ENCODE measurements around the gene NOP9.
"Not testable (repeated sequence)": the region's sequence is repeated elsewhere in the genome, so short reads cannot be mapped to it uniquely, and the experiment has no call there.

Gene NOP9

GRCh38 chr14:24327914-24328313, 28.3 kb downstream of the NOP9 start:
- H3K4me3 ChIP-seq (ENCODE audit: insufficient read depth, low read depth, low read length); H3K36me3 ChIP-seq (ENCODE audit: control insufficient read depth, insufficient read depth, low read length); H3K27ac ChIP-seq (ENCODE audit: insufficient read depth, low read depth, low read length, poor library complexity, severe bottlenecking); H3K9me3 ChIP-seq (ENCODE audit: control insufficient read depth, low read length); H3K4me1 ChIP-seq (ENCODE audit: control insufficient read depth, insufficient read depth, low read length): not testable (repeated sequence)
- peaks cover 38% of the 10 kb centered on the region for H3K27me3 ChIP-seq (ENCODE audit: control insufficient read depth, insufficient read depth, low read length, poor library complexity, severe bottlenecking)
- 8 to 11% methylated on average over 9 of the region's 9 CpGs for WGBS, 2 experiments

DNA sequence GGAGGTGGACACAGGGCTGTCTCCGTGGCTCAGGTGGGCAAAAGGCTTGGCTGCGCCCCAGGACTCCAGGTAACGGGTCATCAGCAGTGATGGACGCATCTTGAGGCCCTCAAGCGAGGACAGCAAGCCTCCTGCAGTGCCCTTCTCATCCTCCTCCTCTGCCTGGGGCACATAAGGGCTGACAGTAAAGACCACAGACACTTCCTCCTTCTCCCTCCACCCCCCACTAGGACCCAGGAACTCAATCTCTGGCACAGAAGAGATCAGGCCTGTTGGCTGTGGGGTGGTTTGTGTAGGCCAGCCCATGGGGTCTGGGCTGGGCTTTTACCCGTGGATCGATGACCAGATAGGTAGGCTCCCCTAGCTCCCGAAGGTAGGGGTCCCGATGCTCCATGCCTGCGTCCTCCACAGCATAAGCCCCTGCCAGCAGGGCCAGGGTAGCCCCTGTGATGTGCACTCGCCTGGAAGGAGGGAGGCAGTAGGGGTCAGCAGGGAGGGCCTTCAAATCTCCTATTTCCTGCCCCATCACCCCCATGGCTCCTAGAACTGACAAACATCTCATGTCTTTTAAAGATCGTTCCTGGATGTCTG, 29.5 kb downstream of the NOP9 start:
- H3K4me3 ChIP-seq (ENCODE audit: insufficient read depth, low read depth, low read length), result no peak overlapping the region
- H3K27ac ChIP-seq (ENCODE audit: insufficient read depth, low read depth, low read length, poor library complexity, severe bottlenecking), result no peak overlapping the region
- peaks cover 50% of the 10 kb centered on the region for H3K27me3 ChIP-seq (ENCODE audit: control insufficient read depth, insufficient read depth, low read length, poor library complexity, severe bottlenecking)
- WGBS, 2 experiments, result 89 to 90% methylated on average over 12 of the region's 12 CpGs
- peaks cover 6% of the 10 kb centered on the region for H3K4me1 ChIP-seq (ENCODE audit: control insufficient read depth, insufficient read depth, low read length)
- no peaks in the 10 kb centered on the region for H3K36me3 ChIP-seq (ENCODE audit: control insufficient read depth, insufficient read depth, low read length)
- H3K9me3 ChIP-seq (ENCODE audit: control insufficient read depth, low read length), result no peaks in the 10 kb centered on the region

GRCh38 chr14:24329736-24330135, 30.1 kb downstream of the NOP9 start:
- H3K9me3 ChIP-seq (ENCODE audit: control insufficient read depth, low read length), result no peaks in the 10 kb centered on the region
- peaks cover 12% of the 10 kb centered on the region for H3K4me1 ChIP-seq (ENCODE audit: control insufficient read depth, insufficient read depth, low read length)
- H3K27me3 ChIP-seq (ENCODE audit: control insufficient read depth, insufficient read depth, low read length, poor library complexity, severe bottlenecking), result peaks cover 56% of the 10 kb centered on the region
- no peak overlapping the region for H3K4me3 ChIP-seq (ENCODE audit: insufficient read depth, low read depth, low read length)
- 87 to 90% methylated on average over 9 of the region's 9 CpGs for WGBS, 2 experiments
- H3K27ac ChIP-seq (ENCODE audit: insufficient read depth, low read depth, low read length, poor library complexity, severe bottlenecking), result no peak overlapping the region
- H3K36me3 ChIP-seq (ENCODE audit: control insufficient read depth, insufficient read depth, low read length), result no peaks in the 10 kb centered on the region

GRCh38 chr14:24330973-24331674, 31.5 kb downstream of the NOP9 start:
- Histone ChIP-seq H3K4me1 (ENCODE audit: control insufficient read depth, insufficient read depth, low read length) (peaks cover 21% of the 10 kb centered on the region), H3K27me3 (ENCODE audit: control insufficient read depth, insufficient read depth, low read length, poor library complexity, severe bottlenecking) (peaks cover 70% of the 10 kb centered on the region), H3K27ac (ENCODE audit: insufficient read depth, low read depth, low read length, poor library complexity, severe bottlenecking) (no peak overlapping the region), H3K9me3 (ENCODE audit: control insufficient read depth, low read length) (no peaks in the 10 kb centered on the region), H3K4me3 (ENCODE audit: insufficient read depth, low read depth, low read length) (no peak overlapping the region), H3K36me3 (ENCODE audit: control insufficient read depth, insufficient read depth, low read length) (no peaks in the 10 kb centered on the region)
- WGBS, 2 experiments, result 89 to 90% methylated on average over 10 of the region's 10 CpGs

DNA sequence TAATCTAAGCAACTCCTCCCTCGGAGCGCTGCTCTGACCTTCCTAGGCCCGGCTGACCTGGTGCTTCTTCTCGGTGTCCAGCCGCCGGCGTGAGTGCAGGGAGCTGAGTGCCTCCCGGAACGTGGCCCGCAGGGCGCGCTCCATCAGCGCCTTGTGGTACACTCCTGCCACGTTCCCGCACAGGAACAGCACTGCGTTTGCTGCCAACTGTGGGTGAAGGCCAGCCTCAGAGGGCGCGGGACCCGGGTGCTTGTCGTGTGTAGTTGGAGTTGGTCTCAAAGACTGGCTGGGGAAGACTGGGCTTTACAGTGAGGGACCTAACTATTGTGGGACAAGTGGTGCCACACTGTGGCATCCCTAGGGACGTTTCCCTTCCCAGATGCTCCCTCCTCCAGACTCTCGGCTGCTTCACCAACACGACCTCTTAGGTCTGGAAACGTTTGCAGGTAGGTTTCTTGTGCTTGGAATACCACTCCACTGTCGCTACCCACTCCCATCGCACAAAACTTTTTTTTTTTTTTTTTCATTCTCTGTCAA, 32.1 kb downstream of the NOP9 start:
- Histone ChIP-seq H3K27me3 (ENCODE audit: control insufficient read depth, insufficient read depth, low read length, poor library complexity, severe bottlenecking) (peaks cover 76% of the 10 kb centered on the region), H3K36me3 (ENCODE audit: control insufficient read depth, insufficient read depth, low read length) (no peaks in the 10 kb centered on the region), H3K4me1 (ENCODE audit: control insufficient read depth, insufficient read depth, low read length) (peaks cover 21% of the 10 kb centered on the region), H3K27ac (ENCODE audit: insufficient read depth, low read depth, low read length, poor library complexity, severe bottlenecking) (no peak overlapping the region), H3K9me3 (ENCODE audit: control insufficient read depth, low read length) (no peaks in the 10 kb centered on the region), H3K4me3 (ENCODE audit: insufficient read depth, low read depth, low read length) (no peak overlapping the region)
- WGBS, 2 experiments, result 77 to 78% methylated on average over 26 of the region's 26 CpGs

- H3K9me3 ChIP-seq (ENCODE audit: control insufficient read depth, low read length), result no peaks in the 10 kb centered on the region
- H3K36me3 ChIP-seq (ENCODE audit: control insufficient read depth, insufficient read depth, low read length), result no peaks in the 10 kb centered on the region
- H3K4me3 ChIP-seq (ENCODE audit: insufficient read depth, low read depth, low read length), result peak overlapping the region; percentile 12
- 4% methylated on average over 56 of the region's 56 CpGs for WGBS, 2 experiments
- peaks cover 21% of the 10 kb centered on the region for H3K4me1 ChIP-seq (ENCODE audit: control insufficient read depth, insufficient read depth, low read length)
- H3K27ac ChIP-seq (ENCODE audit: insufficient read depth, low read depth, low read length, poor library complexity, severe bottlenecking), result no peak overlapping the region
- H3K27me3 ChIP-seq (ENCODE audit: control insufficient read depth, insufficient read depth, low read length, poor library complexity, severe bottlenecking), result peaks cover 83% of the 10 kb centered on the region
Measured at GRCh38 chr14:24332268-24332993, 32.8 kb downstream of the NOP9 start.

- H3K27ac ChIP-seq (ENCODE audit: insufficient read depth, low read depth, low read length, poor library complexity, severe bottlenecking), result no peak within 1 kb of the TSS
- H3K36me3 ChIP-seq (ENCODE audit: control insufficient read depth, insufficient read depth, low read length), result no peaks in the 10 kb centered on the region
- 1 to 2% methylated on average over 65 of the region's 65 CpGs for WGBS, 2 experiments
- H3K4me1 ChIP-seq (ENCODE audit: control insufficient read depth, insufficient read depth, low read length), result peaks cover 21% of the 10 kb centered on the region
- H3K9me3 ChIP-seq (ENCODE audit: control insufficient read depth, low read length), result no peaks in the 10 kb centered on the region
- H3K4me3 ChIP-seq (ENCODE audit: insufficient read depth, low read depth, low read length), result peak within 1 kb of the TSS; percentile 27
- peaks cover 100% of the 10 kb centered on the region for H3K27me3 ChIP-seq (ENCODE audit: control insufficient read depth, insufficient read depth, low read length, poor library complexity, severe bottlenecking)
Measured at GRCh38 chr14:24334431-24335291, 35.0 kb downstream of the NOP9 start, which contains the start of gene ADCY4. TSS of gene ADCY4 (minus strand) at chr14:24335071. CDS start at chr14:24334652, 419 bp downstream.

DNA sequence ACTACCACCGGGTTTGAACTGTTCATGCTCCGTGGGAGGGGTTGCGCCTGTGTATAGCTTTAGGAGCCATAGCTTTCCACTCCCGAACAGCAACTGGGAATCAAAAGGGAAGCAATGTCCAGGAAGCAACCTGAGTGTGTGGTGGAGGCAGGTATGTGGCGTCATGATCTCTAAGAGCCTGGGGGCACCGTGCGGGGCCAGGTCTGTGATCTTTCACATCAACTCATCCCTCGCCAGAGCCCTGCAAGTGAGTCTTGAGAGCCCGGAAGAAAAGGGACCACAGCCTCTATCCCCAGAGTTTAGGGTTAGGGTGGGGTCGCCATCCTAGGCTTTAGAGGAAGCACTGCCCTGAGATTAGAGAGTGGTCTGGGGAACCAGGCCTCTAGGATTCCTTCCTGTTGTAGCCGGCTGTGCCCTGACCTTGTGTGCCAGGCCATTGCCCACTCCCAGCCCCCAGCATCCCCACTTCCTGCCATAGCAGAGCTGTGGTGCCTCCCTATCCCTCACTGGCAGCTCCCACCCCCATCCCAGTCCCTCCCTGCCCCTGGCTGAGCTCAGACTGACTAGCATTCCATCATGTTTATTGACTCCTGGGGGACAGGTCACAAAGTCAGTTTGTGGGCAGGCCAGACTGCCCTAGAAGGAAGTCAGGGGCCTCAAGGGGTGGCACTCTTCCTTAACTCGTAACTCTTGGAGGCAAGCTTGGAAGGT, 36.0 kb downstream of the NOP9 start:
- no peak overlapping the region for H3K27ac ChIP-seq (ENCODE audit: insufficient read depth, low read depth, low read length, poor library complexity, severe bottlenecking)
- H3K36me3 ChIP-seq (ENCODE audit: control insufficient read depth, insufficient read depth, low read length), result no peaks in the 10 kb centered on the region
- H3K4me1 ChIP-seq (ENCODE audit: control insufficient read depth, insufficient read depth, low read length), result peaks cover 21% of the 10 kb centered on the region
- no peak overlapping the region for H3K4me3 ChIP-seq (ENCODE audit: insufficient read depth, low read depth, low read length)
- WGBS, 2 experiments, result 67 to 72% methylated on average over 12 of the region's 12 CpGs
- peaks cover 100% of the 10 kb centered on the region for H3K27me3 ChIP-seq (ENCODE audit: control insufficient read depth, insufficient read depth, low read length, poor library complexity, severe bottlenecking)
- no peaks in the 10 kb centered on the region for H3K9me3 ChIP-seq (ENCODE audit: control insufficient read depth, low read length)

GRCh38 chr14:24337144-24337823, 37.6 kb downstream of the NOP9 start:
- Histone ChIP-seq H3K36me3 (ENCODE audit: control insufficient read depth, insufficient read depth, low read length) (no peaks in the 10 kb centered on the region), H3K4me3 (ENCODE audit: insufficient read depth, low read depth, low read length) (no peak overlapping the region), H3K27ac (ENCODE audit: insufficient read depth, low read depth, low read length, poor library complexity, severe bottlenecking) (no peak overlapping the region), H3K9me3 (ENCODE audit: control insufficient read depth, low read length) (no peaks in the 10 kb centered on the region), H3K27me3 (ENCODE audit: control insufficient read depth, insufficient read depth, low read length, poor library complexity, severe bottlenecking) (peaks cover 100% of the 10 kb centered on the region), H3K4me1 (ENCODE audit: control insufficient read depth, insufficient read depth, low read length) (peaks cover 21% of the 10 kb centered on the region)
- WGBS, 2 experiments, result 84 to 85% methylated on average over 7 of the region's 7 CpGs
